ENCODE measurements around the gene NSUN6.

NSUN6 gene

DNA sequence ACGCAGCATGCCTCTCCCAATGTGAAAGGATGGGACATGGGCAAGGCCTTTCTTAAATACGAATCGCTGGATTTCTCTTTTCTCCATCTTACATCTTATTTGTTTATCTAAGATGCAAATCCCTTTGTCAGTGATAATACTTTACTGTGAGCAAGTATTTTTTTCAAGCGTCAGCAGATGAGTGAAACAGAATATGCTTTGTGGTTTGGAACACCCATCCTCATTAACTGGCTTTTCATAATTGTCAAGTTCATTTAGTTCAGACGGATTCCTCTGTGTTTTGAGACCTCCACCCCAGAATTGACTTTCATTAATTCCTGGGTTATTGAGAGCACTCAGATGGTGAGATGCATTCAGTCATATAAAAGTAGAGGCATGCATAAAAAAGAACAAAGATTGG, 149.8 kb downstream of the NSUN6 start:
- DNase-seq (ENCODE audit: low read depth), result no peak
- TF ChIP-seq, protein P1, sequence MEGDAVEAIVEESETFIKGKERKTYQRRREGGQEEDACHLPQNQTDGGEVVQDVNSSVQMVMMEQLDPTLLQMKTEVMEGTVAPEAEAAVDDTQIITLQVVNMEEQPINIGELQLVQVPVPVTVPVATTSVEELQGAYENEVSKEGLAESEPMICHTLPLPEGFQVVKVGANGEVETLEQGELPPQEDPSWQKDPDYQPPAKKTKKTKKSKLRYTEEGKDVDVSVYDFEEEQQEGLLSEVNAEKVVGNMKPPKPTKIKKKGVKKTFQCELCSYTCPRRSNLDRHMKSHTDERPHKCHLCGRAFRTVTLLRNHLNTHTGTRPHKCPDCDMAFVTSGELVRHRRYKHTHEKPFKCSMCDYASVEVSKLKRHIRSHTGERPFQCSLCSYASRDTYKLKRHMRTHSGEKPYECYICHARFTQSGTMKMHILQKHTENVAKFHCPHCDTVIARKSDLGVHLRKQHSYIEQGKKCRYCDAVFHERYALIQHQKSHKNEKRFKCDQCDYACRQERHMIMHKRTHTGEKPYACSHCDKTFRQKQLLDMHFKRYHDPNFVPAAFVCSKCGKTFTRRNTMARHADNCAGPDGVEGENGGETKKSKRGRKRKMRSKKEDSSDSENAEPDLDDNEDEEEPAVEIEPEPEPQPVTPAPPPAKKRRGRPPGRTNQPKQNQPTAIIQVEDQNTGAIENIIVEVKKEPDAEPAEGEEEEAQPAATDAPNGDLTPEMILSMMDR (conservative IDR thresholded peaks at IDR 0.05; ENCODE audit: control insufficient read depth, insufficient read depth, low read depth, low read length), result no peak
- no peak overlapping the region for H3K4me3 ChIP-seq (ENCODE audit: control insufficient read depth, low read depth, low read length)

DNA sequence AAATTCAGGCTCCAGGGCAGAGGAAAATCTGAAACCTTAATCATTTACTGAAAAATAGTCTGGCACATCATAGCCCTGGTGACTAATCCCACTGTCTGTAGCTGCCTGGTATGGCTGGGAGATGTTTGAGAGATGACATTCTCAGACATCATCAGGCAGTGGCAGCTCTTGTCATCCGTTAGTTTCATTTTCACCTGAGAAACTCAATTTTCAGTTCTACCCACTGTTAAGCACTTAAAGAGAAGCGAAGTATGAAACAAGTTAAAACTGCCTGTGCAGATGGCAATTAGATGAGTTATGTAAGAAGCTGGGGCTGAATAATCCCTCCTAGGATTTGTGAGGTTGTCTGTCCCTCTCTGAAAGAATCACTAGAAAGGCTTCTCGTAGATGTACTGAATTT, 150.2 kb downstream of the NSUN6 start:
- TF ChIP-seq, protein P1 (conservative IDR thresholded peaks at IDR 0.05; ENCODE audit: control insufficient read depth, insufficient read depth, low read depth, low read length), result no peak
- peak; percentile 62 for DNase-seq (ENCODE audit: low read depth)
- no peak overlapping the region for H3K4me3 ChIP-seq (ENCODE audit: control insufficient read depth, low read depth, low read length)

DNA sequence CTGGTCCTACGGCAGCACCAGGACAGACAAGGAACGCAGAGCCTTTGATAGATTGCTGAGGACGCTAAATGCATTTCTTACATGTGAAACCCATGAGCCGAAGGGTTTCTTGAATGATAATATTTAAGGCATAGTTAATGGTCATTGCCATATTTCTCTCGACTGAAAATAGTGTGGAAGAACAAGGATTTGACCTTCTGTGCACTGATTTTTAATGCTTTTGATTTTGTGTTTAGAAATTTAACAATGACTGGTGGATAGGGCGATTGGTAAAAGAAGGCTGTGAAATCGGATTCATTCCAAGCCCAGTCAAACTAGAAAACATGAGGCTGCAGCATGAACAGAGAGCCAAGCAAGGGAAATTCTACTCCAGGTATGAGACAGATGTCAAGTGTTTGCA, 150.8 kb downstream of the NSUN6 start:
- H3K4me3 ChIP-seq (ENCODE audit: control insufficient read depth, low read depth, low read length), result no peak overlapping the region
- TF ChIP-seq, protein P1 (conservative IDR thresholded peaks at IDR 0.05; ENCODE audit: control insufficient read depth, insufficient read depth, low read depth, low read length), result no peak

DNA sequence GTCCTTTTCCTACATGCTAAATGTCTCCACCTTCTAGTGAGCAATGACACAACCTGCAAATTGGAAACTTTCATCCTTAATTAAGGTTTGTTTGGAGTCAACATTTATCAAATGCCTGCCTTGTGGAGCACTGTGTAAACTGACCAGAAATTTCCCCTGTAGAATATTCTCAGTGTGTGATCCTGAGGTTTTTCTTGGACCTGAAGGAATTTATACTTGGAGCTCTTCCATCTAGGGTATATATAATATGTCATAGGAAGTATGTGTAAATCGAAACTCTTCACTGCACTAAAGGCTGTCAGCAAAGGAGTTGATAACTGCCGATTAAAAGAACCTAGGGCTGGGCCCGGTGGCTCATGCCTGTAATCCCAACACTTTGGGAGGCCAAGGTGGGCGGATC, 152.4 kb downstream of the NSUN6 start:
- TF ChIP-seq, protein P1 (conservative IDR thresholded peaks at IDR 0.05; ENCODE audit: control insufficient read depth, insufficient read depth, low read depth, low read length), result no peak
- no peak for DNase-seq (ENCODE audit: low read depth)
- no peak overlapping the region for H3K4me3 ChIP-seq (ENCODE audit: control insufficient read depth, low read depth, low read length)

More for the DNA sequence above, 150.8 kb downstream of the NSUN6 start:
- no peak for DNase-seq (ENCODE audit: low read depth)

DNA sequence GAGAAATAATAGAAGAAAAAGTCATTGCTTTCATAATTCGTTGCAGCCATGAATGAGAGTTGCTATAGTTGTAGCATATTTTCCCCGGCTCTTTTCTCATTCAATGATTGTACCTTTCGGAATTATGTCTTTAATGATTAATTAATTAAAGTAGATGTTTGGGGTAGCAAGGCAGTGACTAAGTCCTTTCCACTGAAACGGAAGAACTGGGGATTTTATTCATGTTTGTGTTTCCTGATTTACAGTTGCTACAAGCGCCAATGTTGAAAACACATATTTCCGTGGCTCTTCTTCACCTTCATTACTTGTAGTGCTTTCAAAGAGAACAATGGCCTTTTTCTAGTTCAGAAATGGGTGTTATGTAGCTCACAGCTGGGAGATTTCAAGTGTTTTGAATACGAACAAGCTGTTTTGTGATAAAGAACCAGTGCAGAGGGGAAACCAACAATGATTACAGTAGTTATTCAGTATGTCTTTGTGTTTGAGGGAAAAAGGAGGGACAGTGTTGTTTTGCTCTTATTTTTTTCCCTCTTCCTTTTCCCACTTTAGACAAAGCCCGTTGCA, 153.5 kb downstream of the NSUN6 start:
- no peak overlapping the region for H3K4me3 ChIP-seq (ENCODE audit: control insufficient read depth, low read depth, low read length)
- DNase-seq (ENCODE audit: low read depth), result no peak
- TF ChIP-seq, protein P1 (conservative IDR thresholded peaks at IDR 0.05; ENCODE audit: control insufficient read depth, insufficient read depth, low read depth, low read length), result no peak
